ENCODE results near the gene SCLY.

The SCLY gene

DNA sequence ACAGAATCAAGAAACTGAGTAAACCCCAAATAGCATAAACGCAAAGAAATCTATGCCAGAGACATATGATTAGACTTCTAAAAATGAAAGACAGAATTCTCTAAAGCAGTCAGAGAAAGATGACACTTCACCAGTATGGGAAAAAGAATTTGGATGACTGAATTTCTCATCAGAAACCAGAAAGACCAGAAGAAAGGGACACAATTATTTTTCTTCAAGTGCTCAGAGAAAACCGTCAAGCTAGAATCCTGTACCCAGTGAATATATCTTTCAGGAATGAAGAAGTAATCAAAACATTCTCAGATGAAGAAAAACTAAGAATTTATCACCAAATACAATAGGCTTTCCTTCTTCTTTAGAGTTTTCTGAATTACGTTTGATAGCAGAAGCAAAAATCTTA is 25.1 kb downstream of the SCLY start:
- H2AFZ ChIP-seq (ENCODE audit: low read depth, low read length), result no peak overlapping the region
- H3K36me3 ChIP-seq (ENCODE audit: insufficient read depth, low read length), result peaks cover 39% of the 10 kb centered on the region
- no peak overlapping the region for H3K4me3 ChIP-seq (ENCODE audit: low read length)

GRCh38 chr2:238087211-238087610 is 26.4 kb downstream of the SCLY start:
- Histone ChIP-seq H3K4me3 (ENCODE audit: low read length) (no peak overlapping the region), H2AFZ (ENCODE audit: low read depth, low read length) (no peak overlapping the region)

More for the DNA sequence above, 25.1 kb downstream of the SCLY start:
- Histone ChIP-seq H3K4me1 (ENCODE audit: insufficient read depth, low read length) (no peaks in the 10 kb centered on the region), H3K9me3 (ENCODE audit: low read length) (no peaks in the 10 kb centered on the region), H3K27me3 (ENCODE audit: insufficient read depth, low read length) (no peaks in the 10 kb centered on the region)

GRCh38 chr2:238090887-238091286 is 30.1 kb downstream of the SCLY start:
- H3K36me3 ChIP-seq (ENCODE audit: insufficient read depth, low read length), result peaks cover 11% of the 10 kb centered on the region
- no peaks in the 10 kb centered on the region for H3K27me3 ChIP-seq (ENCODE audit: insufficient read depth, low read length)
- H2AFZ ChIP-seq (ENCODE audit: low read depth, low read length), result no peak overlapping the region
- no peaks in the 10 kb centered on the region for H3K4me1 ChIP-seq (ENCODE audit: insufficient read depth, low read length)
- no peaks in the 10 kb centered on the region for H3K9me3 ChIP-seq (ENCODE audit: low read length)
- H3K4me3 ChIP-seq (ENCODE audit: low read length), result no peak overlapping the region

More at GRCh38 chr2:238087211-238087610, 26.4 kb downstream of the SCLY start:
- Histone ChIP-seq H3K4me1 (ENCODE audit: insufficient read depth, low read length) (no peaks in the 10 kb centered on the region), H3K9me3 (ENCODE audit: low read length) (no peaks in the 10 kb centered on the region), H3K36me3 (ENCODE audit: insufficient read depth, low read length) (peaks cover 32% of the 10 kb centered on the region), H3K27me3 (ENCODE audit: insufficient read depth, low read length) (no peaks in the 10 kb centered on the region)

DNA sequence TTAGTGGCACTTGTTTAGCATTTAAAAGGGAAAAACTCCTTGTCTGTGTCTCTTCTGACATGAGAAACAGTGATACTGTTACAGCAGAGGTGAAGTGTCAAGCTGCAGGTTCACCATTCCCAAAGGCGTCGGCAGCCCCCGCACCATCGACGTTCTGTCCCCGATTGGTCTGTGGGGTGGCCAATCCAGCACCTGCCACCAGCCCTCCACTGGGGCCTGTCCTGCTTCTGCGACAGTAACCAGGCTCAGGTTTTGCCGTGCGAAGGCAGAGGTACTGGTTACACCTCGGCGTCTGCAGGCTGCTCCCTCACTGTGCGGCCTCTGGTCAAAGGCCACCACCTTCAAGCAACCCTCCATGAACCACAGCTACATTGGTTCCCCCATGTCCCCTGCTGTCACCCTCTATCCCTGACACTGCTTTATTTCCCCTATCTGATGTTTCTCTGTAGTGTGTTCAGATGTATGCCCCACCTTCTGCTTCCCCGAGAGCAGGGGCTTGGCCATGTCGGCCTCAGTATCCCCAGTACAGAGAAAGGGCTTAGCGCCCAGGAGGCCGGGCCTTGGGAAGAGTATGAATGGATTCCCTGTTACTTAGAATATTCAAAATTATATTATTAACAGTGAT is 30.7 kb downstream of the SCLY start:
- H2AFZ ChIP-seq (ENCODE audit: low read depth, low read length), result no peak overlapping the region
- no peaks in the 10 kb centered on the region for H3K27me3 ChIP-seq (ENCODE audit: insufficient read depth, low read length)
- no peaks in the 10 kb centered on the region for H3K4me1 ChIP-seq (ENCODE audit: insufficient read depth, low read length)
- no peaks in the 10 kb centered on the region for H3K9me3 ChIP-seq (ENCODE audit: low read length)
- H3K36me3 ChIP-seq (ENCODE audit: insufficient read depth, low read length), result peaks cover 6% of the 10 kb centered on the region
- H3K4me3 ChIP-seq (ENCODE audit: low read length), result no peak overlapping the region

GRCh38 chr2:238092486-238093035 is 31.8 kb downstream of the SCLY start:
- peaks cover 6% of the 10 kb centered on the region for H3K36me3 ChIP-seq (ENCODE audit: insufficient read depth, low read length)
- no peaks in the 10 kb centered on the region for H3K9me3 ChIP-seq (ENCODE audit: low read length)
- H2AFZ ChIP-seq (ENCODE audit: low read depth, low read length), result no peak overlapping the region
- no peaks in the 10 kb centered on the region for H3K27me3 ChIP-seq (ENCODE audit: insufficient read depth, low read length)
- no peak overlapping the region for H3K4me3 ChIP-seq (ENCODE audit: low read length)
- H3K4me1 ChIP-seq (ENCODE audit: insufficient read depth, low read length), result no peaks in the 10 kb centered on the region

- H3K9me3 ChIP-seq (ENCODE audit: low read length), result no peaks in the 10 kb centered on the region
- no peak overlapping the region for H2AFZ ChIP-seq (ENCODE audit: low read depth, low read length)
- no peak overlapping the region for H3K4me3 ChIP-seq (ENCODE audit: low read length)
- no peaks in the 10 kb centered on the region for H3K27me3 ChIP-seq (ENCODE audit: insufficient read depth, low read length)
- H3K4me1 ChIP-seq (ENCODE audit: insufficient read depth, low read length), result no peaks in the 10 kb centered on the region
- peaks cover 6% of the 10 kb centered on the region for H3K36me3 ChIP-seq (ENCODE audit: insufficient read depth, low read length)
Measured at GRCh38 chr2:238093181-238094140, 32.7 kb downstream of the SCLY start.

- H2AFZ ChIP-seq (ENCODE audit: low read depth, low read length), result no peak overlapping the region
- H3K36me3 ChIP-seq (ENCODE audit: insufficient read depth, low read length), result peaks cover 6% of the 10 kb centered on the region
- H3K9me3 ChIP-seq (ENCODE audit: low read length), result no peaks in the 10 kb centered on the region
- no peaks in the 10 kb centered on the region for H3K4me1 ChIP-seq (ENCODE audit: insufficient read depth, low read length)
- H3K27me3 ChIP-seq (ENCODE audit: insufficient read depth, low read length), result no peaks in the 10 kb centered on the region
- H3K4me3 ChIP-seq (ENCODE audit: low read length), result no peak overlapping the region
Measured at GRCh38 chr2:238094438-238095022, 33.7 kb downstream of the SCLY start.

GRCh38 chr2:238095143-238095542 is 34.3 kb downstream of the SCLY start:
- no peak overlapping the region for H2AFZ ChIP-seq (ENCODE audit: low read depth, low read length)
- H3K36me3 ChIP-seq (ENCODE audit: insufficient read depth, low read length), result peaks cover 6% of the 10 kb centered on the region
- no peaks in the 10 kb centered on the region for H3K9me3 ChIP-seq (ENCODE audit: low read length)
- H3K27me3 ChIP-seq (ENCODE audit: insufficient read depth, low read length), result no peaks in the 10 kb centered on the region
- no peaks in the 10 kb centered on the region for H3K4me1 ChIP-seq (ENCODE audit: insufficient read depth, low read length)
- H3K4me3 ChIP-seq (ENCODE audit: low read length), result no peak overlapping the region

DNA sequence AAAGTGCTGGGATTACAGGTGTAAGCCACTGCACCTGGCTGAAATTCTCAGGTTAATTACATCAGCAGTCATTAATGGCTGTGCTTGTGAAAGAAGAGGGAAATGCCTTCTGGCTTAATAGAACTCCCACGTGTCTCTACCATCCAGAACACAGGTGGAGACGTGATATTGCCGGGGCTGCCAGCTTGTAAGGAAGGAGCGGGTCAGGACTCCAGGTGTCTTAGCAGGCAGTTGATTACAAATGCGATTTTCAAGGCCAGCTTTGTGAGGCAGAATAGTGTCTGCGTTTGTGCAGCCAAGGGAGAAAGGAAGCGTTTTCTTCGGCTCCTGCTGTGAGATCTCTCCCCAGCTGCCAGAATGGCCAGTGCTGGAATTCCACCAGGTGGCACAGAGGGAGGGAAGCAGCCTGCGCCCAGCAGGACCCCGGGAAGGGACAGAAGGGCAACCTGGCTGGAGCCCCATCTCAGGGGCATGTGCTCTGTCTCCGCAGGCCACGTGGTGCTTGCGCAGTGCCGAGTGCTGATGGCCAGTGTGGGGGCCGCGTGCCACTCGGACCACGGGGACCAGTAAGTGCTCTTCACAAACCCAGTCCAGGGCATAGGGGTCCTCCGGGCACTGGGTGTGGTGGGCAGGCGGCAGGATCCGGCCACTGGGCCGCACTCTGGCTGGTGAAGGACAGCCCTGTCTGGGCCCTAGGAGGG is 35.7 kb downstream of the SCLY start:
- Histone ChIP-seq H3K4me1 (ENCODE audit: insufficient read depth, low read length) (no peaks in the 10 kb centered on the region), H2AFZ (ENCODE audit: low read depth, low read length) (no peak overlapping the region), H3K4me3 (ENCODE audit: low read length) (no peak overlapping the region), H3K27me3 (ENCODE audit: insufficient read depth, low read length) (no peaks in the 10 kb centered on the region), H3K9me3 (ENCODE audit: low read length) (no peaks in the 10 kb centered on the region), H3K36me3 (ENCODE audit: insufficient read depth, low read length) (peaks cover 1% of the 10 kb centered on the region)

GRCh38 chr2:238097201-238097987 is 36.6 kb downstream of the SCLY start:
- H3K27me3 ChIP-seq (ENCODE audit: insufficient read depth, low read length), result no peaks in the 10 kb centered on the region
- no peaks in the 10 kb centered on the region for H3K36me3 ChIP-seq (ENCODE audit: insufficient read depth, low read length)
- H3K9me3 ChIP-seq (ENCODE audit: low read length), result no peaks in the 10 kb centered on the region
- H2AFZ ChIP-seq (ENCODE audit: low read depth, low read length), result no peak overlapping the region
- H3K4me3 ChIP-seq (ENCODE audit: low read length), result no peak overlapping the region
- H3K4me1 ChIP-seq (ENCODE audit: insufficient read depth, low read length), result no peaks in the 10 kb centered on the region

- Histone ChIP-seq H3K27me3 (ENCODE audit: insufficient read depth, low read length) (no peaks in the 10 kb centered on the region), H3K4me1 (ENCODE audit: insufficient read depth, low read length) (no peaks in the 10 kb centered on the region), H3K9me3 (ENCODE audit: low read length) (no peaks in the 10 kb centered on the region), H3K36me3 (ENCODE audit: insufficient read depth, low read length) (no peaks in the 10 kb centered on the region), H3K4me3 (ENCODE audit: low read length) (no peak overlapping the region), H2AFZ (ENCODE audit: low read depth, low read length) (no peak overlapping the region)
Measured at GRCh38 chr2:238097988-238098871, 37.4 kb downstream of the SCLY start.

Data from neuron (in vitro differentiated cells).